ENCODE data around the gene SUPT4H1.

Gene SUPT4H1

DNA sequence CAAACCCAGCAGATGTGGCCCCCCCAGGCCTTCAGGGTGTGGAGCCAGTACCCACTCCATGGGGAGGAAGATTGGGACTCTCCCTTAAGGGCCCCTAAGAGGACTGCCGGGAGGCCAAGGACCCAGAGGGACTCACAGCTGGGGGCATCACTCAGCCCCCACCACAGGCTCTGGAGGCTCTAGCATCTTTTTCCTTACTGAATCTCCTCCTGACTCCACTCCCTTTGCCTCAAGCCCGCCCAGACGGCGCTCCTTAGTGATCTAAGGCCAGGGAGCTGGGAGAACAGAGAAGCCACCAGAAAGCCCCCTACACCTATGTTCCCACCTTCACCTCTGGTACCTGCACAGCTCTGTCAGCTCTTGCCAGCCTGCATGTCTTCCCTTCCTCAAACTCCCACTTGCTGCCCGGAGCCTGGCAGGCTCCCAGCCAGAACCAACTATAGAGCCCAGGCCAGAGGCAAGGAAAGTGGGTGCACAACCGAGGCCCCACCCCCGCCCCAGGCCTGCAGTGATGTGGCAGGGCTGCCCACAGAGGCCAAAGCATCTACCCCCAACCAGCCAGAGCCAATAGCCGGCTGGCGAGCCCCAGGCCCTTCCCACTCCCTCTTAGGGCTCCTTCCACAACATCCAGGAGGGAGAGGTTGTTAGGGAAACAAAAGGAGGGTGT is 48.9 kb downstream of the SUPT4H1 start:
- no peak for DNase-seq

DNA sequence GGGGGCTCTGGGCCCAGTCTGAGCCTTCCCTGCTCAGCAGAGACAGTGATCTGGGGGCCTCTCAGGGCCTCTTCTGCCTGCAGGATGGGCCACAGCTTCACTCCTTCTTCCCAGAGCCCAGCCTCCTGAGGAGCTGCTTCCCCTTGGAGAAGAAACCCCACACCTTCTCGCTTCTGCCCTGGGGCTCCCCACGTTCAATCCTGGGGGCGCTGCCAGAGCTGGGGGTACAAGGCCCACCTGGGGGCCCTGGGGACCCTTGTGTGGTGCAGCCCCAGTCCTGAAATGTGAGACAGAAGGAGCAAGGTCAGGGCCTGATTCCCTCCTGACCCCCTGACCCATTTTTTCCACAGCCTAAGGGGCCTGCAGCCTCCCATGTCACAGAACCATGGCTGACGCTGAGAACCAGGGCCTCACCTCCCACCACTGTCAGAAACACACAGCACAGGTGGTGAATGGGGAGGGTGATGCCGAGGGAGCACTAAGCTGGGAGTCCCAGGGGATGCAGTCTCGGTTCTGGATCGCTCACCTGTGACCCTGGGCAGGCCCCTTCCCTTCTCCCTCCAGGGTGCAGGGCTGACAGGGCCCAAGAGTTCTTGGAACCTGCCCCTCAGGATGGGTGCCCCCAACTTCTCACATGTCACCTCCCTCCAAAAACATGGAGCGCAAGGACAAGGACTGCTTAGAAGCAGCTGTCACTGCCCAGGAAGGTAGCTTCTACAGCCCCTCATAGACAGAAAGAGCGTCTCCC is 49.7 kb downstream of the SUPT4H1 start:
- no peak for DNase-seq

DNA sequence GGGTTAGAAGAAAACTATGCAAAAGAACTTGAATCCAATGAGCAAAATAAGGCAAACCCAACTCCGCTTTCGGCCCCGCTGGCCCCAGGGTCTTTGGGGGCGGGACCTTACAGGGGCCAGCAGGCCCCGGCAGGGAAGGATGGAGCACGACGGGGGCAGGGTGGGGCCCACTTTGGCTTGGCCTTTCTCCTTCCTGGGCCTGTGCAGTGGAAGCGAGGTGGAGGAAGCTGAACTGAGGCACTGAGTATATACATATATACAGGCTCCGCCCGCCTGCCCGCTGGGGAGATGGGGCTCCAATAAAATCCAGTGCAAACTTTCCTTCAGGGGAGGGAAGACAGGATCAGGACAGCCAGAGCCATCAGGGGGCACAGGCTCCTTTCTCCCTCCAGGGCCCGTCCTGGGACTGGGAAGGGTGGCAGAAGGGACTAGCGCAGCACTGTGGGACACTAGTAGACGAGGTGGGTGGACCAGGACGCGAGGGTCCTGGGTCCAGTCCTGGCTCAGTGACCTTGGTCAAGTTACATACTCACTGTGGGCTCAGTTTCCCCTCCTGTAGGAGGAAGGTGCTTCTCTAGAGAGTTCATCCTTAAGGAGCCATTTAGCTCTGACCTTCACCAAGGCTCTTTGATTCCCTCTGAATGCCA is 50.4 kb downstream of the SUPT4H1 start:
- DNase-seq, result no peak

DNA sequence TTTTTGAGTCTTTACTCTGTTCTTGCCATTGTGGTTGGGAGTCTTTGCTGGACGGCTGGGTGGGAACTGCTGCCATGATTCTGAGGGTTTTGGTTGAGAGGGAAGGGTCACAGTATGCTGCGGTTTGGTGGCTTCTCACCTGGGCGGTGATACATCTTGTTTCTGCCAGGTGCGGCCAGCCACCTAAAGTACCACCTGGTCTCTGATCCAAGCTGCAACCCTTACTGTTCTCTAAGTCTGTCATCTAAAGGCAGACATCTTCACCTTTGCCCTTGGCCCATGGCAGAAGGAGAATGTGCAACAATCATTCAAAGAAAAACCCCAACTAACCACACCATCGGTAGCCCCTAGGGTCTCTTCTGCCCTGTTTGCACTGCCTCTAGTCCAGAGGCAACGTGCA is 51.7 kb downstream of the SUPT4H1 start:
- no peak for DNase-seq
